ENCODE data around the gene PANK1.

DNA sequence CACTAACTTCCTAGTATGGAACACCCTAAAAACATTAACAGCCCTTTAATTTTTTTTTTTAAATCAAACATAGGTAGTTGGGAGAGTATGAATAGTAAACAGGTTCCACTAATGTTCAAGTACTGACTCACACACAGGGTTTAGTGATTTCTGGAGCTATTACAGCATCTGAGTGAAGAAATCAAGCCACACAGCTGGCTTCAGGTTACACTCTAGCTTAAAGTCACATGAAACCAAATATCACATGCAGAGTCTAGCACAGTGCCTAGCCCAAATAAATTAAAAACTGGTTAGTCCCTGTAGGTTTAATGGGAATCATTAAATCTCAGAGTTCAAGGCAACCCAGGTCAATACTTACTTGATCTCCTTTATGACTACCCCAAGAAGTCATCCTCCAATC, 11.6 kb downstream of the PANK1 start:
- no peak for TF ChIP-seq POLR2A (IDR thresholded peaks at IDR 0.05)
- no peak for TF ChIP-seq CTCF (IDR thresholded peaks at IDR 0.05)

All from testis (tissue), 2 donors.